ENCODE results near the gene TMEM212.
A peak's percentile ranks its signal among the peaks of the same experiment; 100 is the strongest.

The TMEM212 gene

DNA sequence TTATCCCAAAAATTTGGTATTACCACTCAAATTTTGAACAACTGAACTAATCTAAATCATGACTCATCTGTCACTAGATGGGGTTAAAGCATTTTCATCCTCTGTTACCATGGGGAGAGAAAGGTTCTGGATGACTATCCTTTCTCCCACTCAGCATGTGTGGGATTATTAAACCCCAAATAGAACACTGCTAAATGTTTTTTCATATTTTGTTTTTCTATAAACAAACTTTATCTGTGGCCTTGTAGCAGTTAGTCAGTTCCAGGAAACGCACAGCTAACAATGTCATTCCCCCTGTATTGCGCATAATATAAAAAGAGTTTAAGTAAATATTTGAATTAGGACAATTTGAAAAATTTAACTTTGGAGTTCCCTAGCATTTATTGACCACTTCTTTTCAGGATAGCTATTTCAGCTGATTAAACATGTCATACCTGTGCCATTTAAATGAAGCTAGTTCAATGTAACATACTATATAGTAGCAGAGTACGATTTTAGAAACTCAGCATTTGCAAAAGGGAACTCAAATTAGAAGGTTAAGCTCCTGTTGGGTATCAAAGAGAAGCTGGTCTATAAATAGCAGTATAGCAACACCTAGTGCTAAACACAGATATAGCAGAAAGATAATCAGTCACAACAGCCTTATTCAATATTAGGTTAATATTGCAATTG is 9.2 kb upstream of the TMEM212 start:
- TF ChIP-seq CTCF (IDR thresholded peaks at IDR 0.05; ENCODE audit: low read depth, low read length), result peak; percentile 42
- DNase-seq (ENCODE audit: low read depth in 2 of 2), result peak; percentile 74 to 88
- H3K4me3 ChIP-seq (replicated peaks in 1 of 2; ENCODE audit: low read depth in 2 of 2, low read length in 2 of 2), result no peak overlapping the region

DNA sequence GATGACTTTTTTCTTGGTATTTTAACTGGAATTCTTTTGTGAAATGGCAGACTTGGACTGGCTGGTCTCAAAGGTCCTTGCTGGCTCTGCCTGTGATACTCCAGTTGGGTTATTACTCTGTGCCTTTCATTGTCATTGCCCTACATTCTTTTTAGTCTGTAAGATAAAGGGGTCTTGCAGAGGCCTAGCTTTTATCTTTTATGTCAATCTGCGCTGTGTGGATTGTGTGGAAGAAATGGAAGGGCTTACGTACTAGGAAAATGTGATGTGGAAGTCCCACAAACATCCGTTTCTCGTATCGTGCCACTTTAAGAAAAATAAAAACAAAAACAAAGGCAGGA is 8.7 kb upstream of the TMEM212 start:
- no peak overlapping the region for H3K4me3 ChIP-seq (replicated peaks in 1 of 2; ENCODE audit: low read depth in 2 of 2, low read length in 2 of 2)
- no peak for TF ChIP-seq CTCF (IDR thresholded peaks at IDR 0.05; ENCODE audit: low read depth, low read length)
- no peak for DNase-seq (ENCODE audit: low read depth in 2 of 2)

DNA sequence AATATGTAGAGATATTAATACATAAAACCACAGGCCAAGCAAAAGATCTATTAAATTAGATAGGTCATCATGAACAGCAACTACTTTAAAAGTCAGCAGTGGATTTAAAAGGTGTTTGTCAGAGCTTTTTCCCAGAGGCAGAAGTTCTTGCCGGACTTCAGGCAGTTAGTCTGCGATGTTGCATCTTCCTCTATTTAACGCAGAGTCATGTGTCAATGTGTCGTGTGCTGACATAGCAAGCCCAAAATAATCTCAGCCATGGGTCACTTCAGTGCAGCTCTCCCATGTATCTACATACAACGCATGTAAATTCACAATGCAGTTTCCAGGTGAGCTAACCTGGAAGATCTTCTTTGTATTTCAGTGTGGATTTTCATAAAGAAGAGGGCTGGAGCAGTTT is 8.0 kb upstream of the TMEM212 start:
- no peak overlapping the region for H3K4me3 ChIP-seq (replicated peaks in 1 of 2; ENCODE audit: low read depth in 2 of 2, low read length in 2 of 2)
- no peak for TF ChIP-seq CTCF (IDR thresholded peaks at IDR 0.05; ENCODE audit: low read depth, low read length)
- DNase-seq (ENCODE audit: low read depth in 2 of 2), result no peak

- H3K4me3 ChIP-seq (replicated peaks in 1 of 2; ENCODE audit: low read depth in 2 of 2, low read length in 2 of 2), result no peak overlapping the region
- TF ChIP-seq CTCF (IDR thresholded peaks at IDR 0.05; ENCODE audit: low read depth, low read length), result no peak
- DNase-seq (ENCODE audit: low read depth in 2 of 2), result no peak
Observed at GRCh38 chr3:171835613-171836012, 7.5 kb upstream of the TMEM212 start.

- no peak overlapping the region for H3K4me3 ChIP-seq (replicated peaks in 1 of 2; ENCODE audit: low read depth in 2 of 2, low read length in 2 of 2)
- TF ChIP-seq CTCF (IDR thresholded peaks at IDR 0.05; ENCODE audit: low read depth, low read length), result no peak
- DNase-seq (ENCODE audit: low read depth in 2 of 2), result no peak
Observed at GRCh38 chr3:171836855-171837254, 6.3 kb upstream of the TMEM212 start.

GRCh38 chr3:171837698-171838097 is 5.5 kb upstream of the TMEM212 start:
- H3K4me3 ChIP-seq (replicated peaks in 1 of 2; ENCODE audit: low read depth in 2 of 2, low read length in 2 of 2), result no peak overlapping the region
- DNase-seq (ENCODE audit: low read depth in 2 of 2), result no peak
- TF ChIP-seq CTCF (IDR thresholded peaks at IDR 0.05; ENCODE audit: low read depth, low read length), result no peak

DNA sequence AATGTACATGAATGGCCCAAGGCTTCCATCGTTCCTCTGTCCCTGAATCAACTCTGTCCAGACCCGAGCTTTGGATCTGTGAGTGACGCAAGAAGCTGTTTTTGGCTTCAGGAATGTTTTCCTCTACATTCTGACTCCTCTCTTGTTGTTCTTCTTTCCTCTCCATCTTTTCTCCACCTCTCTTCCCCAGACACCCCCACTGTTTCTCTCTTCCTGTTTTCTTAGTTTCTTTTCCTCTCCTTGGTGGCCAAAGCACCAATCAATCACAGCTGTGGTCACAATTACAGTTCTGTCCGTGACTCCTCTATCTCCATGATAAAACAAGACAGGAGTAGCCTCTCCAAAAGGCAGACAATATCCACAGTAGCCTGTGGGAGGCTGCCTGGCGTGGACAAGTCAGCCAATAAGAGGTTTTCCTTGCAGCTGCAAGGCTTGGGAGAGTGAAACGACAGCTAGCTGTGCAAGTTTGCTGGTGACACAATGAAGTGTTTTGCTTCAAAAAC is 4.9 kb upstream of the TMEM212 start:
- DNase-seq (ENCODE audit: low read depth in 2 of 2), result peak; percentile 93 to 94
- H3K4me3 ChIP-seq (replicated peaks in 1 of 2; ENCODE audit: low read depth in 2 of 2, low read length in 2 of 2), result no peak overlapping the region
- TF ChIP-seq CTCF (IDR thresholded peaks at IDR 0.05; ENCODE audit: low read depth, low read length), result peak; percentile 17
